Measurements from ENCODE around the gene GNPNAT1. TPM values are rescaled to one million over a fixed set of nuclear protein-coding genes. Genes with fewer than 3 reads are reported as not detected.

The GNPNAT1 gene
- total and polyA plus RNA-seq, 9 donors = 9.9 to 29.8 (median 16.5) TPM

DNA sequence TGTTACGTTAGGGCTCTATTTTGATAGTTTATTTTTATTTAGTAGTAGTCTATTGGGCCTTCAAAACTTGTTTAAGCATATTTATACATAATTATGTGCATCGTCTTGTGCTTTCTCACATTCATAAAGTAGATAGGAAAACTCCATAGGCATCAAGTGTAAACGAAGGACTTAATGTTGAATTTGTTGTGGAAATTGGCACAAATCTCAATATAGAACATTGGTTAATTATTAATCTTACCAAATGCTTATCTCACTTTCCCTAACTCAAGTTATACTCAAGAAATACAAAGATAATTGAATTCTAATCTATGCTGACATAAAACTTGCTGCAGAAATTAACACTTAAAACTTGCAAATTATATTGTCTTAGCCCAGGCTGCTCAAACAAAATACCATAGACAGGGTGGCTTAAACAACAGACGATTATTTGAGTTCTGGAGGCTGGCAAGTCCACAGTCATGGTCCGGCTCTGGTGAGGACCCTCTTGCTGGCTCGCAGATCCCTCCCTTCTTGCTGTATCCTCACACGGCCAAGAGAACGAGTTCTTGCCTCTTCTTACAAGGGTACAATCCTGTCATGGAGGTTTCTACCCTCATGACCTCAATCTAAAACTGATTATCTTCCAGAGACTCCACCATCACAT lies 42.6 kb downstream of the GNPNAT1 start:
- Histone ChIP-seq H3K4me3 (no peak overlapping the region), H3K36me3 (no peaks in the 10 kb centered on the region), H3K27ac (no peak overlapping the region), H3K9me3 (no peaks in the 10 kb centered on the region), H3K4me1 (ENCODE audit: insufficient read depth) (no peaks in the 10 kb centered on the region), H3K27me3 (no peaks in the 10 kb centered on the region)
- DNase-seq = no peak
- 90 to 93% (median 91%) methylated on average over 8 of the region's 8 CpGs for WGBS, 3 donors
- TF ChIP-seq EP300 (IDR thresholded peaks at IDR 0.05) (no peak), POLR2A (IDR thresholded peaks at IDR 0.05) (no peak)
- TF ChIP-seq, protein P1, sequence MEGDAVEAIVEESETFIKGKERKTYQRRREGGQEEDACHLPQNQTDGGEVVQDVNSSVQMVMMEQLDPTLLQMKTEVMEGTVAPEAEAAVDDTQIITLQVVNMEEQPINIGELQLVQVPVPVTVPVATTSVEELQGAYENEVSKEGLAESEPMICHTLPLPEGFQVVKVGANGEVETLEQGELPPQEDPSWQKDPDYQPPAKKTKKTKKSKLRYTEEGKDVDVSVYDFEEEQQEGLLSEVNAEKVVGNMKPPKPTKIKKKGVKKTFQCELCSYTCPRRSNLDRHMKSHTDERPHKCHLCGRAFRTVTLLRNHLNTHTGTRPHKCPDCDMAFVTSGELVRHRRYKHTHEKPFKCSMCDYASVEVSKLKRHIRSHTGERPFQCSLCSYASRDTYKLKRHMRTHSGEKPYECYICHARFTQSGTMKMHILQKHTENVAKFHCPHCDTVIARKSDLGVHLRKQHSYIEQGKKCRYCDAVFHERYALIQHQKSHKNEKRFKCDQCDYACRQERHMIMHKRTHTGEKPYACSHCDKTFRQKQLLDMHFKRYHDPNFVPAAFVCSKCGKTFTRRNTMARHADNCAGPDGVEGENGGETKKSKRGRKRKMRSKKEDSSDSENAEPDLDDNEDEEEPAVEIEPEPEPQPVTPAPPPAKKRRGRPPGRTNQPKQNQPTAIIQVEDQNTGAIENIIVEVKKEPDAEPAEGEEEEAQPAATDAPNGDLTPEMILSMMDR (IDR thresholded peaks at IDR 0.05) = no peak
- intact Hi-C loops (cut with DNase I) = no loop called here

DNA sequence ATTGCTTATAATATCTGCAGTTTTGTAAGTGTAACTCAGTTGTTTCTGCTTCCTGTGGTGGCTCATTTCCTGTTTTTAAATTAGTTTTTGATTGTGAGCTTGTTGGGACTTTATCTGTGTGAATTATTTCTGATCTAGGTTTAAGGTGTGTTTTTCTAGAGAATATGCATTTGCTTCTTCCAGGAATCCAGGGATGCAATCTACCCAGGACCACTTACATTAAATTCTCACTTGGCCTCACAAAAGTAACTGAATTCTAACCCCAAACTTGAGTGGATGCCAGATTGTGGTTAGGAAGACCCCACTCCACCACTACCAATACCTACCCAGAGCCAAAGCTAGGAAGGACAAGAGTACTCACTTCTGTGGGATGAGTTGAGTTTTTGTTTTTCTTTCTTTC lies 49.5 kb downstream of the GNPNAT1 start:
- Histone ChIP-seq H3K4me1 (ENCODE audit: insufficient read depth) (no peaks in the 10 kb centered on the region), H3K27ac (no peak overlapping the region), H3K9me3 (no peaks in the 10 kb centered on the region), H3K4me3 (no peak overlapping the region), H3K36me3 (no peaks in the 10 kb centered on the region), H3K27me3 (no peaks in the 10 kb centered on the region)
- DNase-seq = no peak
- intact Hi-C loops (cut with DNase I) = no loop called here
- TF ChIP-seq POLR2A (IDR thresholded peaks at IDR 0.05) (no peak), EP300 (IDR thresholded peaks at IDR 0.05) (no peak)
- TF ChIP-seq, protein P1 (IDR thresholded peaks at IDR 0.05) = no peak

DNA sequence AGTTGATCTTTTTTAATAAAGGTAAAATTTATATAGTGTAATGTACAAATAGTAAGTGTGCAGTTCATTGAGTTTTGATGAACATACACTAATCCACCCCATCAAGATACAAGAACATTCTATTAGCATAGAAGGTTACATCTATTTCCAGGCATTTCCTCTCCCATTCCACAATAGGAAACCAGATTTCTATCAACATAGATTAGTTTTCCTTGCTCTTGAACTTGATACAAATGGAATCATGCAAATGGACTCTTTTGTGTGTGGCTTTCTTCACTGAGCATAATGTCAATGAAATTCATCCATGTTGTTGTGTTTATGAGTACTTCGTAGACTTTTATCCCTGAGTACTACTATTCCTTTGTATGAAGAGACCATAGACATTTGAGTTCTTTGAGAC lies 50.7 kb downstream of the GNPNAT1 start:
- 96 to 98% (median 97%) methylated on average over 1 of the region's 1 CpG for WGBS, 3 donors
- H3K27ac ChIP-seq = no peak overlapping the region
- H3K9me3 ChIP-seq = no peaks in the 10 kb centered on the region
- TF ChIP-seq EP300 (IDR thresholded peaks at IDR 0.05) (no peak), POLR2A (IDR thresholded peaks at IDR 0.05) (no peak)
- TF ChIP-seq, protein P1 (IDR thresholded peaks at IDR 0.05) = no peak
- H3K4me1 ChIP-seq (ENCODE audit: insufficient read depth) = peaks cover 2% of the 10 kb centered on the region
- no peaks in the 10 kb centered on the region for H3K27me3 ChIP-seq
- intact Hi-C loops (cut with DNase I) = no loop called here
- no peaks in the 10 kb centered on the region for H3K36me3 ChIP-seq
- no peak overlapping the region for H3K4me3 ChIP-seq
- DNase-seq = no peak

DNA sequence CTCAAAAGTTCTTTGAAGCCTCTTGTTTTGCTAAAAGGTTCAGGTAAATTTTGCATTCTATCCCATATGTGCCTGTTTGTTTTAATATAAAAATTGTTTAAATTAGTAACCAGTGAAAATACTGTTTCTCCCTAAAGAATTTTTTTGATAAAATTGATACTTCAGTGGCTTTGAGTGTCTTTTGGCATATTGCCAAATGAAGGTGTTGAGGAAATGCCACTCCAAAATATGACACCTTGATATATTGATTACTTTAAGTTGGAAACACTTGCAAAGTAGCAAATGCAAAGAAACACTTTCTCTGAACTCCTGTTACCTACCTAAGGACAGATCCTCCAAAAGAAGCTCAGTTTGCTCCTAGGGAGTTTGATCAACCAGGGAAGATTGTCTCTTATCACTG lies 53.0 kb downstream of the GNPNAT1 start:
- Histone ChIP-seq H3K4me3 (no peak overlapping the region), H3K4me1 (ENCODE audit: insufficient read depth) (peaks cover 2% of the 10 kb centered on the region), H3K9me3 (no peaks in the 10 kb centered on the region), H3K27me3 (no peaks in the 10 kb centered on the region), H3K27ac (no peak overlapping the region), H3K36me3 (no peaks in the 10 kb centered on the region)
- no peak for DNase-seq
- TF ChIP-seq EP300 (IDR thresholded peaks at IDR 0.05) (no peak), POLR2A (IDR thresholded peaks at IDR 0.05) (no peak)
- TF ChIP-seq, protein P1 (IDR thresholded peaks at IDR 0.05) = no peak
- intact Hi-C loops (cut with DNase I) = no loop called here

Measured in ovary (tissue), 9 donors.